ENCODE results near the gene AP1G1.

AP1G1 gene

GRCh38 chr16:71834291-71834690, 25.7 kb upstream of the AP1G1 start:
- no peak for TF ChIP-seq CTCF (IDR thresholded peaks at IDR 0.05)

GRCh38 chr16:71830359-71830758, 21.7 kb upstream of the AP1G1 start:
- no peak for TF ChIP-seq CTCF (IDR thresholded peaks at IDR 0.05)

GRCh38 chr16:71826533-71827017, 17.9 kb upstream of the AP1G1 start:
- no peak for TF ChIP-seq CTCF (IDR thresholded peaks at IDR 0.05)

DNA sequence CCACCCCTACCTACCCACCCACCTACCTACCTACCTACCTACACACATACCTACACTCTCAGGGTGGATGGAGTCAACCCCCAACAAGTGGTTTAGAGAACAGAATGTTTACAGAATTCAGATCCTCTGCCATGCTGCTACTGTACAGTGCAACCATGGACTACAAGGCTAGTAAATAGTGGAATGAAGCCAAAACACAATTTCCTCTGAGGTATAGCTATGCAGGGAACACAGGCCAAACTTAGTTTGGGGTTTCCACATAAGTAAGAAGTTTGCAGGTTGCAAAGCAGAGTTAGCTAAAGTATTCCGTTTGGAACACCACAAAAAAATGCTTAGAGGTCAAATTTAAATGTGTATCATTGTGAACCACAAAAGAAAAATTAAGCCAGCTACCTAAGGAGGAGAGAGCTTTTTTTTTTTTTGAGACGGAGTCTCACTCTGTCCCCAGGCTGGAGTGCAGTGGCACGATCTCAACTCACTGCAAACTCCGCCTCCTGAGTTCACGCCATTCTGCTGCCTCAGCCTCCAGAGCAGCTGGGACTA, 2.7 kb upstream of the AP1G1 start:
- no peak for TF ChIP-seq CTCF (IDR thresholded peaks at IDR 0.05)

- TF ChIP-seq CTCF (IDR thresholded peaks at IDR 0.05): no peak
Observed at GRCh38 chr16:71807905-71808592, 585 bp downstream of the AP1G1 start.

DNA sequence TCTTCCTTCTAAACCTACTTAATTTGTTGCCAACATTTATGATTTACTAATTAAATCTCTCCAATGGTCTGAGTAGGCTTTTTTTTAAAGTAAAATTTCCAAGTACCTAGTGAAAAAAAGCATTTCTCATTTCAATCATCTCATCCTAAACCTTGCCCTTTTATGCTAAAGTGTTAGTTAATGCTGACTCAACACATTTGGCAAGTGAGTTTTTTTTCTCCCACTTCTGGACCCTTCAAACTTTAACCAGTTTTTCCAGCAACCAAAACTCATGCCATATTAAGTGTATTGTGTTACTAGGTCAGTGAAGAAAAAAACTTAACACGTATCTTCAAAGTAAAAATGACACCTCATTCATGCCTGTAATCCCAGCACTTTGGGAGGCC, 5.3 kb downstream of the AP1G1 start:
- TF ChIP-seq CTCF (IDR thresholded peaks at IDR 0.05): no peak

- TF ChIP-seq CTCF (IDR thresholded peaks at IDR 0.05): no peak
Observed at GRCh38 chr16:71796501-71797097, 12.0 kb downstream of the AP1G1 start.

Data from LNCAP (cell line).